BLaER1 (cell line): ENCODE measurements around the gene IL24.

ENCODE experiments used
- H3K27ac ChIP-seq: shearing (Covaris generic); formaldehyde crosslinking; 2 replicates; pipeline ENCODE4 v1.8.1; 2022
- H3K27me3 ChIP-seq: shearing (Covaris generic); formaldehyde crosslinking; 2 replicates; pipeline ENCODE4 v1.8.1; 2022
- H3K36me3 ChIP-seq: shearing (Covaris generic); formaldehyde crosslinking; 2 replicates; pipeline ENCODE4 v1.8.1; 2022
- H3K4me1 ChIP-seq: shearing (Covaris generic); formaldehyde crosslinking; 2 replicates; pipeline ENCODE4 v1.8.1; 2022
- H3K4me2 ChIP-seq: shearing (Covaris generic); formaldehyde crosslinking; 2 replicates; pipeline ENCODE4 v1.8.1; 2022
- H3K4me3 ChIP-seq: shearing (Covaris generic); formaldehyde crosslinking; 2 replicates; pipeline ENCODE4 v1.8.1; 2022
- H3K9ac ChIP-seq: shearing (Covaris generic); formaldehyde crosslinking; 2 replicates; pipeline ENCODE4 v1.8.1; 2022
- H3K9me3 ChIP-seq: shearing (Covaris generic); formaldehyde crosslinking; 2 replicates; pipeline ENCODE4 v1.8.1; 2022
- H4K20me1 ChIP-seq: shearing (Covaris generic); formaldehyde crosslinking; 2 replicates; pipeline ENCODE4 v1.8.1; 2022
- Cebpa-rat ChIP-seq: shearing (Covaris generic); IDR thresholded peaks from 2 replicates; pipeline ENCODE4 v1.8.1; 2022

Gene IL24

GRCh38 chr1:206901944-206902343 lies 4.7 kb downstream of the IL24 start:
- Histone ChIP-seq H4K20me1 (peaks cover 11% of the 10 kb centered on the region; the same call in 1 of the 2 replicates), H3K27ac (no peak overlapping the region), H3K4me3 (no peak overlapping the region), H3K4me1 (peaks cover 24% of the 10 kb centered on the region), H3K4me2 (no peak overlapping the region), H3K36me3 (peaks cover 27% of the 10 kb centered on the region), H3K27me3 (no peaks in the 10 kb centered on the region), H3K9ac (no peak overlapping the region), H3K9me3 (no peaks in the 10 kb centered on the region)
- no peak for TF ChIP-seq Cebpa-rat

DNA sequence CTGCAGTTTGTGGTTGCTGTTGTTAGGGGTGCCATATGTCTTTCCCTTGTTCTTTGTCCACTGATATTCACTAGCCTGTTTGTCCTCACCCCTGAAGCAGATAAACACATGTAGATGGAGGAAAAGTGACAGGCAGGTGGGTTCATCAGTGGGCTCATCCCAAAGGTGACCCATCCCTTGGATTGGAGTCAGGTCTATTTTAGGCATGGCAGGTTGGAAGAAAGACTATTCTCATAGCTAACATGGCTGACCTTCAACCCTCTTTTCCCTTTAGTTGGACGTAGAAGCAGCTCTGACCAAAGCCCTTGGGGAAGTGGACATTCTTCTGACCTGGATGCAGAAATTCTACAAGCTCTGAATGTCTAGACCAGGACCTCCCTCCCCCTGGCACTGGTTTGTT lies 5.5 kb downstream of the IL24 start:
- Histone ChIP-seq H3K9ac (no peak overlapping the region), H3K27me3 (peaks cover 4% of the 10 kb centered on the region), H3K27ac (no peak overlapping the region), H3K9me3 (no peaks in the 10 kb centered on the region), H3K4me1 (peaks cover 21% of the 10 kb centered on the region), H3K4me3 (no peak overlapping the region), H3K4me2 (no peak overlapping the region), H3K36me3 (peaks cover 30% of the 10 kb centered on the region), H4K20me1 (peaks cover 16% of the 10 kb centered on the region; the same call in 1 of the 2 replicates)
- no peak for TF ChIP-seq Cebpa-rat

GRCh38 chr1:206903687-206904086 lies 6.4 kb downstream of the IL24 start:
- Histone ChIP-seq H3K36me3 (peaks cover 37% of the 10 kb centered on the region), H3K4me1 (peaks cover 21% of the 10 kb centered on the region), H3K4me2 (no peak overlapping the region), H3K9me3 (no peaks in the 10 kb centered on the region), H3K4me3 (no peak overlapping the region), H4K20me1 (peaks cover 24% of the 10 kb centered on the region), H3K27me3 (peaks cover 14% of the 10 kb centered on the region), H3K9ac (no peak overlapping the region), H3K27ac (no peak overlapping the region)
- TF ChIP-seq Cebpa-rat, result no peak

DNA sequence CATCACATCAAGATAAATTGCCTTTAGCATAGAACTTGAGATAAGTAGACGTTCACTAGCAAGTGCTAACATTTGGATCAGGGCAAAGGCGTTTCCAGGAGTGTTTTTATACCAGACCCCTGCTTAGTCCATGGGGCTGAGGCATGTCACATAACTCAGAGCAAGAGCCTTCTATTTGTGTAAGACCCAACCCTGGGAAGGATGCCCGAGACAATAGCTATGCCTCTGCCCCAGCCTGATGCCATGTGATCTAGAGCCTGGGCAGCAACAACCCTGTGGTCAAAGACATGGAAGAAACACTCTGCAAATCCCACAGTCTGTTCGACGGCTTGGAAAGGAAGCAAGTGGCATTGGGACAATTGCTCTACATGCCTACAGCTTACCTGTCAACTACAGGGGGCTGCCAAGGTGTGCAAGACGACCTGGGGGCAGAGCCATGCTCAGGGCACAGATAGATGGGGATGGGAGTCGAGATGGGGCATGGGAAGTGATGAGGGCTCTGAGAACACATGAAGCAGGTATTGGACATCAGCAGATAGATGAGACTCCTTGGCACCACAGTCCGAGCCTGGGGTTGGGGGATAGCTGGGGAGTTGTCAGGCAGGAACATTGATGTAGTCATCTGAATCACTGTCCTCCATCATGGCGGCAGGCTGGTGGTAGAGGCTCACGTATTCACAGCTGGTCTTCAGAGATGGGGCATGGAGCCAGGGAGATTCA lies 7.3 kb downstream of the IL24 start:
- Histone ChIP-seq H3K4me1 (peaks cover 29% of the 10 kb centered on the region), H3K27me3 (peaks cover 23% of the 10 kb centered on the region), H4K20me1 (peaks cover 33% of the 10 kb centered on the region), H3K27ac (no peak overlapping the region), H3K36me3 (peaks cover 37% of the 10 kb centered on the region), H3K4me2 (peak overlapping the region; percentile 71), H3K9ac (no peak overlapping the region), H3K4me3 (no peak overlapping the region), H3K9me3 (no peaks in the 10 kb centered on the region)
- no peak for TF ChIP-seq Cebpa-rat

DNA sequence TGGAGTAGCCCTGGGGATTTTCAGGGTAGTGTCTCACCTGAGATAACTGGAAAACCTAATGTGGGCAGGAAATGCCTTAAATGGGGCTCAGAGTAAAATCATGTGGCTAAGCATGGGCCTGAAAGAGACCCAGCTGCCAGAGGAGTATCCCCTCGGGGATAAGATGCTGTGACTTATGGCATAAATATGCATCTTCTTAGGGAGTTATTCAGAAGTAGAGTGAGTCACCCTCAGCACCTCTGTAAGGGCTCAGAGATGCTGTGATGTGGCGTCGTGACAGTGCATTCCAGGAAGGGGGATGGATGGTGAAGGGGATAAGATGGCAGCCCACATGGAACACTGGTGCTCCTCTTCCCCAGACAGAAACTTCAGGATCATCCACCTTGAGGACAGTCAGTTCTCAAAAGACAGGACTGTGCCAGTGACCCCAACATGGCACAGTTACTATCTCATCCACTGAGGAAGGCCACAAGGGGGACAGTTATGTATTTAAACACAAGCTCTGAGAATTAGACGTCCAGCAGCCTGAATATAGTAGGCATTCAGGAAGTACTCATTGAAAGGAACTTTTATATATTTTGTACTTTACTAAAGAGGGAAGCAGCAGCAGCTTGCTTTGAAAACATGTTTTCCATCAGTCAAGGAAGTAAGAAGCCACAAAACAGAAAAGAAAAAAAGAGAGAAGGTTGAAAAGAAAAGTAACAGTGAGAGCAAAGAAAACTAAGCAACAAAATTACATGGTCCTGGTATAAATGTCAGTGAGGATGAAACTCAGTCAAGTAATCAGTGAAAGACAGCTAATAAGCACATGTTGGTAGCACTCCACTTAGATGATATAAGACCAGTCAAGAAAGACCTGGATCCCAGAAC lies 8.3 kb downstream of the IL24 start:
- TF ChIP-seq Cebpa-rat, result no peak
- Histone ChIP-seq H4K20me1 (peaks cover 42% of the 10 kb centered on the region), H3K4me2 (peak overlapping the region; percentile 71), H3K36me3 (peaks cover 45% of the 10 kb centered on the region), H3K27ac (no peak overlapping the region), H3K9me3 (no peaks in the 10 kb centered on the region), H3K4me1 (peaks cover 35% of the 10 kb centered on the region), H3K9ac (no peak overlapping the region), H3K4me3 (no peak overlapping the region), H3K27me3 (peaks cover 32% of the 10 kb centered on the region)

DNA sequence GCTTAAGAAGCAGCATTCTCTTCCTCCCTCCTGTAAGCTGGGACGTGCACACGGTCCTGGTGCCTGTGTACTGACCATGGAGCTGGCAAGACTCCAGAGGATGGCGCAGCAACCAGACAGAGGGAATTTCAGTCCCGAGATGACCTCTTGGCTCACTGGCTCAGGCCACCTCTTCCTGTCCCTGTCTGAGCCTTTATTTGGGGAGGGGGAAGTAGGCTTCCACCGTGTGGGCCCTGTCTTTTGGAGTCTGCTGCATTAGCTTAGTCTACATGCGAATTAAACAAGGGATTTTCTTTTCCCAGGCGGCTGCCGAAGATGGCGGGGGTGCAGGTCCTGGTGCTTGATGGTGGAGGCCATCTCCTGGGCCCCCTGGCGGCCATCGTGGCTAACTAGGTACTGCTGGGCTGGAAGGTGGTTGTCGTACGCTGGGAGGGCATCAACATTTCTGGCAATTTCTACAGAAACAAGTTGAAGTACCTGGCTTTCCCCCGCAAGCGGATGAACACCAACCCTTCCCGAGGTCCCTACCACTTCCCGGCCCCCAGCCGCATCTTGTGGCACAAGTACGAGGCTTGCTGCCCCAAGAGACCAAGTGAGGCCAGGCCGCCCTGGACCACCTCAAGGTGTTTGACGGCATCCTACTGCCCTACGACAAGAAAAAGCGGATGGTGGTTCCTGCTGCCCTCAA lies 10.2 kb downstream of the IL24 start:
- H4K20me1 ChIP-seq, result peaks cover 59% of the 10 kb centered on the region
- peaks cover 50% of the 10 kb centered on the region for H3K36me3 ChIP-seq
- H3K9me3 ChIP-seq, result no peaks in the 10 kb centered on the region
- H3K9ac ChIP-seq, result no peak overlapping the region
- no peak overlapping the region for H3K4me3 ChIP-seq
- peaks cover 36% of the 10 kb centered on the region for H3K27me3 ChIP-seq
- H3K27ac ChIP-seq, result no peak overlapping the region
- TF ChIP-seq Cebpa-rat, result no peak
- no peak overlapping the region for H3K4me2 ChIP-seq
- peaks cover 41% of the 10 kb centered on the region for H3K4me1 ChIP-seq

DNA sequence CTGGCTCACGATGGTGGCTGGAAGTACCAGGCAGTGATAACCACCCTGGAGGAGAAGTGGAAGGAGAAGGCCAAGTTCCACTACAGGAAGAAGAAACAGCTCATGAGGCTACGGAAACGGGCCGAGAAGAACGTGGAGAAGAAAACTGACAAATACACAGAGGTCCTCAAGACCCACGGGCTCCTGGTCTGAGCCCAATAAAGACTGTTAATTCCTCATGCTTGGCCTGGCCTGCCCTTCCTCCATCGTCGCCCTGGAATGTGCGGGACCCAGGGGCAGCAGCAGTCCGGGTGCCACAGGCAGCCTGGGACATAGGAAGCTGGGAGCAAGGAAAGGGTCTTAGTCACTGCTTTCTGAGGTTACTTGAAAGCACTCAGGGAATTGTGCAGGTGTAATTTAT lies 10.8 kb downstream of the IL24 start:
- peaks cover 44% of the 10 kb centered on the region for H3K36me3 ChIP-seq
- H3K27me3 ChIP-seq, result peaks cover 36% of the 10 kb centered on the region
- peaks cover 59% of the 10 kb centered on the region for H4K20me1 ChIP-seq
- H3K27ac ChIP-seq, result no peak overlapping the region
- no peaks in the 10 kb centered on the region for H3K9me3 ChIP-seq
- peaks cover 47% of the 10 kb centered on the region for H3K4me1 ChIP-seq
- no peak overlapping the region for H3K9ac ChIP-seq
- no peak overlapping the region for H3K4me2 ChIP-seq
- no peak for TF ChIP-seq Cebpa-rat
- H3K4me3 ChIP-seq, result no peak overlapping the region

DNA sequence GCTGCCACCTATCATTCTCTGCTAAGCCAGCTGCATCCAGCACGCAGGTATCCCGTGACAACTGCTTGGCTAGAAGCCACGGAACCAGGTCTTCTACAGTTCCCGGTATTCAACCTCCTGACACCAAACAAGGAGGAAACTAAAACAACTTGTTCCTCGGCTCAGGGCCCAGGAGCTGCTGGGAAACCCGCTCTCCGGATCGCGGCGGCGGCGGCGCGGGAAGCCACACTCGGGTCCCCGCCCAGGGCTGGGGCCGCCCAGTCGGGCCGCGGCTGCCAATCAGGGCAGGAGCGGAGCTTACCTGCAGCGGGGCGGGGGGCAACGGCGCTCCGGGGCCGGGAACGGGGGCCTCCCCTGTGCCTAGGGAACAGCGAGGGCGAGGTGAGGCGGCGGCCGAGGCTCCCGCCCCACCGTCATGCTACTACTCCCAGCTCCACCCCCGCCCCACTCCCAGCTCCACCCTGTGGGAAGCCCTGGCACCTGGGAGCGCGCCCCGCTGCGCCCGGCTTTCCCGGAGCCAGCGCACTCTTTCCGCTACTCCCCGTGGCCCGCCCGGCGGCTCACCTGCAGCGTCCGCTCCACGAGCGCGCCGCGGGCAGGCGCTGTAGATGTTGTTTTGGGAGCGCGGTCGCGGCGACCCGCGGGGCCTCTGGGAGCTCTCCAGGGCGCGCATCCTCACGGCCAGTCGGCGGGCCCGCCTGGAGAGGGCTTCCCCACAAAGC lies 12.1 kb downstream of the IL24 start:
- Histone ChIP-seq H3K36me3 (peaks cover 33% of the 10 kb centered on the region), H3K9me3 (no peaks in the 10 kb centered on the region), H3K9ac (0 out of 2 replicates have a peak overlapping the region, but pooled peaks have one; percentile 38), H4K20me1 (peaks cover 59% of the 10 kb centered on the region), H3K27ac (no peak overlapping the region), H3K27me3 (peaks cover 36% of the 10 kb centered on the region), H3K4me2 (peak overlapping the region; percentile 89), H3K4me3 (peak overlapping the region; percentile 63), H3K4me1 (peaks cover 60% of the 10 kb centered on the region)
- no peak for TF ChIP-seq Cebpa-rat

GRCh38 chr1:206909883-206910318 lies 12.7 kb downstream of the IL24 start:
- no peak overlapping the region for H3K27ac ChIP-seq
- H3K36me3 ChIP-seq, result peaks cover 28% of the 10 kb centered on the region
- peaks cover 36% of the 10 kb centered on the region for H3K27me3 ChIP-seq
- TF ChIP-seq Cebpa-rat, result no peak
- peak overlapping the region; percentile 63 for H3K4me3 ChIP-seq
- no peaks in the 10 kb centered on the region for H3K9me3 ChIP-seq
- peaks cover 63% of the 10 kb centered on the region for H3K4me1 ChIP-seq
- H3K4me2 ChIP-seq, result peak overlapping the region; percentile 89
- peaks cover 59% of the 10 kb centered on the region for H4K20me1 ChIP-seq
- 0 out of 2 replicates have a peak overlapping the region, but pooled peaks have one; percentile 38 for H3K9ac ChIP-seq
